HUDEP-2 (cell line): ENCODE measurements around the gene ZMIZ2.

Experiments used
- DNase-seq, 76 experiments: peaks; one replicate each; lab custom pipeline; 2025; ENCODE audit not compliant: unreplicated experiment in 76 of 76; lab: John Stamatoyannopoulos, UW

Gene ZMIZ2

DNA sequence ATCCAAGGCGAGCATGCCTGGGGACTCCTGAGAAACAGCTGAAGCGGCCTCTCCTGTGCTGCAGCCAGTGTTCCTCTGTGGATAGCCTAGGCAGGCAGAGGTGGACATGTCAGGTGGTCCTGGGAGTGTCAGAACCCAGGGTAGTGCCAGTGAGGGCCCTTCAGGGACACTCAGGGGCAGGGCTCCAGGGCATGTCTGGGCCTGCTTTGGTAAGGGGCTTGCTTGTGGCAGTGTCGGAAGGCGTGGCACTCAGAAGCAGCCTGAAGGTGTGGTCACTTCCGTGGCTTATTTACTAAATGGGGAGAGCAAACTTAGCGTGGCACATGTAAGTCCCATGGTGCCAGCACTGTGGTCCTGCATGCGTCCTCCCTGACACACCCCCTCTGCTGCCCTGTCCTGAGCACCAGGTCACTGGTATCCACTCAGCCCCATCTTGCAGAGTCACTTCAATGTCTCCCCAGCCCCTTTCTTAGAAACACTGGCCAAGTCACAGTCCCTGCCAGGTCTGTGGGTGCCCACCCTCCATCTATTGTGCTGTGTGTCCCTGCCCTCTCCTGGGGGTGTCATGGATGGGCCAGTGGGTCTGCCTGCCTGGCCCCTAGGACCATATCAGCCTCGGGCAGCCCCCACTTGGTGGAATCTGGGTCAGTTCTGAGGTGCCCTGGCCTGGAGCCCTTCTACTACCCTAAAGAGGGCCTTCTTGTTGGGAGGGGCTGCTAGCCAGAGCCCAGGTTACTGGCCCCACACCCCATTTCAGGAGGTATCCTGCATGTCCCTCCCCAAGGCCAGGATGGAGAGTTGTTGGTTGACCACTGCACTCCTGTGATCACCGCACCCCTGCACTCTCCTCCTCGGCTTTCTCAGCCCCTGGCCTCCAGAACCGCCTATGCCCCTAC lies 6.4 kb downstream of the ZMIZ2 start:
- DNase-seq, result no peak

DNA sequence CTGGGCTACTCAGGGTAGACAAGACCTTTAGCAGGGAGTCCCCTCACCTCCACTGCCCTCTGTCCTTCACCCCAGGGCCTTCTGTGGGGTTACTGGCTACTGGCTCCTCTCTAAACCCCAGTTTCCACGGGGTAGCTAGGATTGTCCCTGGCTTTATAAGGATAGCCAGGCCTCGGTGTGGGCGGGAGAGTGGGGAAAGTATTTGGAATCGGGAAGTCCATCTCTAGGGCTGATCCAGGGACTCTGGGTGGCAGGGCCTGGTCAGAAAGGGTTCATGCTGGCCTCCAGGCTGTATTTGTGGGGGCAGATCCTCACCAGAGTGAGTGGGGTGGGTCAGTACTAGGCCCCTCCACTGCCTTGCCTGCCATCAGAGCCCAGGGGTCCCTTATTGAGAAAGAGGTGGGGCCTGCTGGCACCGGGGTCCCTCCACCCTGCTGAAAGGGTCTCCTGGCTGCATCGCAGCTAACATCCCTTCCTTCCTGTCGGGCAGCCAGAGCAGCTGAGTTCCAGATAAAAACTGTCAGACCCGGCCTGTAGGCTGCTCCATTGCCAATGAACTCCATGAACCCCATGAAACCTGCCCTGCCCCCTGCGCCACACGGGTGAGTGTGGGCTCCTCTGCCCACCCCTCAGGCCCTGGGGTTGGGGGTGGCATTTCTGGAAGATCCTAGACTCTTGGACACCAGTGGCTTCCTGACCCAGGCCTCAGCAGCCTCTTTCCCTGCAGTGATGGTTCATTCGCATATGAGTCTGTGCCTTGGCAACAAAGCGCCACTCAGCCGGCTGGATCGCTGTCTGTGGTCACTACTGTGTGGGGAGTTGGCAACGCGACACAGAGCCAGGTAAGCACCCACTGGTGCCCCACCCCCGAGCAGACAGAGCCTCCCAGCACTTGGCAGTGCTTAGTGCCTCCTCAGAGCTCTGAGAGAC lies 7.3 kb downstream of the ZMIZ2 start:
- no peak for DNase-seq

DNA sequence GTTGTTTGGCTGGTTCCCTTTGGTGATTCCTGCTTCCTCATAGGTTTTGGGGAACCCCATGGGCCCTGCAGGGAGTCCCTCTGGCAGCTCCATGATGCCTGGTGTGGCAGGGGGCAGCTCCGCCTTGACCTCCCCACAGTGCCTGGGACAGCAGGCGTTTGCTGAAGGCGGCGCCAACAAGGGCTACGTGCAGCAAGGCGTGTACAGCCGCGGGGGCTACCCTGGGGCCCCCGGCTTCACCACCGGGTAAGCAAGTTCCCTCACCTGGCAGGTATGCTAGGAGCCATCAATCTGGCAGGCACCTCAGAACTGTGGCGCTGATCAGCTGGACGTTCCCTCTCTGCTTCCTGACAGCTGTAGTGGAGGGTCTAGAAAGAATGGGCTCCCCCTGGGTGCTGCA lies 8.3 kb downstream of the ZMIZ2 start:
- no peak for DNase-seq

DNA sequence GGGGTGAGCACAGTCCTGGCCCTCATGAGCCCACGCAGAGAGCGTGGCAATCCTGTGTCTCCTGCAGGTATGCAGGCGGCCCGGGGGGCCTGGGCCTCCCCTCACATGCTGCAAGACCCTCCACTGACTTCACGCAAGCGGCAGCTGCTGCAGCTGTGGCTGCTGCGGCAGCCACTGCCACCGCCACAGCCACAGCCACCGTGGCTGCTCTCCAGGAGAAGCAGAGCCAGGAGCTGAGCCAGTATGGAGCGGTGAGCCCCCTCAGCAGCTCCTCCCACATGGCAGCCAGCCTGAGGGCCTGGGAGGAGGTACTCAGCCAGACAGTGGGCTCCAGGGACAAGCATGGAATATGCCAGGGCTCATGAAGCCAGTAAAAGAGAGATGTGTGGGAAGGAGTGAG lies 8.7 kb downstream of the ZMIZ2 start:
- DNase-seq, result no peak

DNA sequence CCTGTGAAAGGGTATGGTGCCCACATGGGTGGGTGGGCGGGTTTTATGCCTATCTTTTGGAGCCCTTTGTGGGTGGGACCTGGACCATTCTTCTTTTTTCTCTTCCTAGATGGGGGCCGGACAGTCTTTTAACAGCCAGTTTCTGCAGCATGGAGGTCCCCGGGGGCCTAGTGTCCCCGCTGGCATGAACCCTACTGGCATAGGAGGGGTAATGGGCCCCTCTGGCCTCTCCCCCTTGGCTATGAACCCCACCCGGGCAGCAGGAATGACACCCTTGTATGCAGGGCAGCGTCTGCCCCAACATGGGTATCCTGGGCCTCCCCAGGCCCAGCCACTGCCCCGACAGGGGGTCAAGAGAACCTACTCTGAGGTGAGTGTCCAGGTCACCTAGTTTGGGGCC lies 9.1 kb downstream of the ZMIZ2 start:
- DNase-seq, result no peak

DNA sequence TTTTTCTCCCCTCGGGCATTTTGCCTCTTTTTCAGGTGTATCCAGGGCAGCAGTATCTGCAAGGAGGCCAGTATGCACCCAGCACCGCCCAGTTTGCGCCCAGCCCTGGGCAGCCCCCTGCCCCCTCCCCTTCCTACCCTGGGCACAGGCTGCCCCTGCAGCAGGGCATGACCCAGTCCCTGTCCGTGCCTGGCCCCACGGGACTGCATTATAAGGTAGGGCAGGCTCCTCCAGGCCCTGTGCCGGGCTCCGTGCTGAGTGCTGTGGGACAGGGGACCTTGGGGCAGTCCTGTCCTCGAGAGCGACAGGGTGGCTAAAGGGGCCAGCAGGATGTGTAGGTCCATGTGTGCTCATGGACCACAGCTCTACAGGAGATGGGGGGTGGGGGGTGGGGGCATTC lies 10.6 kb downstream of the ZMIZ2 start:
- DNase-seq, result no peak

DNA sequence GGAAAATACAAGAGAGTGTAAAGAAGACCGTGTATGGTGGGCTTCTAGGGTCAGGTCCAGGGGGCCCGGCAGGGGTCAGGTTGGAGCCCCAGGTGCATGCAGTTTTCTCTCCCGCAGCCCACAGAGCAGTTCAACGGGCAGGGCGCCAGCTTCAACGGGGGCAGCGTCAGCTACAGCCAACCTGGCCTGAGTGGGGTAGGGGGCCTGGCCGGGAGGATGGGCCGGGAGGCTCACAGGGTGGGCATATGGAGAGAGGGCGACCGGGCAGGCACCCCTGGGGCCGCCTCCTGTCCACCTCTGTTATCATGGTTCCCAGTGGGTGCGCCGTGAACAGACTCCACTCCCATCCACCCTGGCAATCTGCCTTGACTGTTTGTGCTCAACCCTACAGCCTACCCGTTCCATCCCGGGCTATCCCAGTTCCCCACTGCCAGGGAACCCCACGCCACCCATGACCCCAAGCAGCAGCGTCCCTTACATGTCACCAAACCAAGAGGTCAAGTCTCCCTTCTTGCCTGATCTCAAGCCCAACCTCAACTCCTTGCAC lies 11.5 kb downstream of the ZMIZ2 start:
- DNase-seq, result peak in 8 of 76 experiments; percentile 5 to 30 (median 18)

DNA sequence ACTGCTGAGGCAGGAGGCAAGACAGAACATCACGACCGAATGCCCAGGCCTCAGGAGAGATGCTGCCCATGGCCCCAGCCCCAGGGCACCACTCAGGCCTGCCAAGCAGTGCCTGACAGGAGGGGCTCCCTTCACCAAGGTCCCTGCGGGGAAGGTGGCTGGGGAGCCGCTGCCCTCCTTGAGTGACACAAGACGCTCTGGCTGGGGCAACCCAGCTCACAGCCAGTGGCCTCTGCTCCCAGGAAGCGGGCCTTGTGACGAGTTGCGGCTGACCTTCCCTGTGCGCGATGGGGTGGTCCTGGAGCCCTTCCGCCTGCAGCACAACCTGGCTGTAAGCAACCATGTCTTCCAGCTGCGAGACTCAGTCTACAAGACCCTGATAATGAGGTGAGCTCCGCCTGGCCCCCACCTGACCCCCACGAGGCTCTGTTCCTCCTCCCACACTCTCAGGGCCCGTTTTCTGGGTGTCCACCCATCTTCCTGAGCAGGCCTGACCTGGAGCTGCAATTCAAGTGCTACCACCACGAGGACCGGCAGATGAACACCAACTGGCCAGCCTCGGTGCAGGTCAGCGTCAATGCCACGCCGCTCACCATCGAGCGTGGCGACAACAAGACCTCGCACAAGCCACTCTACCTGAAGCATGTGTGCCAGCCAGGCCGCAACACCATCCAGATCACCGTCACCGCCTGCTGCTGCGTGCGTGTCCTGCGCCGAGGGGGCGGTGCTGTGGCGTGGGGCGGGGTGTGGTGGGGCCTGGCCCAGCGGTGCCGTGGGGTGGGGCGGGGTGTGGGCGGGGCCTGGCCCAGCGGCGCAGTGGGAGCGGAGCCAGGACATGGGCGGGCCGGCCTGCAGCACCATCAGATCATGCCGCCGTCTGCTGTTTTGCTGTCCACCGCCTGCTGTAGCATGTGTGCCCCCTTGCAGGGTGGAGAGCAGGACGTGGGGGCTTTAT lies 12.8 kb downstream of the ZMIZ2 start:
- DNase-seq, result peak in 73 of 76 experiments; percentile 24 to 94 (median 81)

DNA sequence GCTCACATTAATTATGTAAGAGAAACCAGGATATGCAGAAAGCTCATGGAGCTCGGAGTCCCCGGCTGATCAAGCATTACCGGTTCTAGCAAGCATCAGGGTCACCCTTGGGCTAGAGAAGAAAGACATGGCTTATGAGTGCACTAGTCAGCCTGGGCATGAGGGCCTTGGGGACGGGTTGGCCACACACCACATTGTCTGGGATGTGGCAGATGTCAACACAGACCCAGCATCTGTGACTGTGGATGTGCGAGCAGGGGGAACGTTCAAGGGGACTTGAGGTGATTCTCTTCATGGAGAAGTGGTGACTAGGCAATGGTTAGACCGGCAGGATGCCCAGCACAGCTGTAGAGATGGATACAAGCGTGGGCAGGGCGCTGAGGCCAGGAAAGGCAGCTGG lies 13.7 kb downstream of the ZMIZ2 start:
- DNase-seq, result no peak

DNA sequence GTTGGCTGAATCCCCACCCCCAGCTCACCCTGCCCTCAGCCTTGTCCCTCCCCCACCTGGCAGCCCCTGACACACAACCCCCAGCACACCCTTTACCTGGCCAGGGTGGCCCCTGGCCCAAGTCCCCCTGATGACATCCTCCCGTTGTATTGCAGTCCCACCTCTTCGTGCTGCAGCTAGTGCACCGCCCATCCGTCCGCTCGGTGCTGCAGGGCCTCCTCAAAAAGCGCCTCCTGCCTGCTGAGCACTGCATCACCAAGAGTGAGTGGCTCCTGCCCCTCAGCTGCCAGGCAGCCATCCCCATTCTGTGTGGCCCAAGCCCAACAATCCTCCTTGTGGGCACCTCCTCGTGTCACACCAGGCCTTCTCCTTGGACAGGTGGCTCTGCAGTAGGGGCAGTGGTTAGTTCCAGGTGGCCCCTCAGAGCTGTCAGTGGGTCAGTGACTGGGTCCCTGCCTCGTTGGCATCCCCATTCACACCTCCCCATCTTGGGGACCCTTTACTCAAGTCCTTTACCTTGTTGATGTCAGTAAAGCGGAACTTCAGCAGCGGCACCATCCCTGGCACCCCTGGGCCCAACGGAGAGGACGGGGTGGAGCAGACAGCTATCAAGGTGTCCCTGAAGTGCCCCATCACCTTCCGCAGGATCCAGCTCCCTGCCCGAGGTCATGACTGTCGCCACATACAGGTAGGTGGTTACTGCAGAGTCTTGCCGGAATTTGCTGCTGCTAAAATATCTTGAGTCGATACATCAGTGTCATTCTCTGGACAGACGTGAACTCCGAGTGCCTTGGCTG lies 14.3 kb downstream of the ZMIZ2 start:
- no peak for DNase-seq

DNA sequence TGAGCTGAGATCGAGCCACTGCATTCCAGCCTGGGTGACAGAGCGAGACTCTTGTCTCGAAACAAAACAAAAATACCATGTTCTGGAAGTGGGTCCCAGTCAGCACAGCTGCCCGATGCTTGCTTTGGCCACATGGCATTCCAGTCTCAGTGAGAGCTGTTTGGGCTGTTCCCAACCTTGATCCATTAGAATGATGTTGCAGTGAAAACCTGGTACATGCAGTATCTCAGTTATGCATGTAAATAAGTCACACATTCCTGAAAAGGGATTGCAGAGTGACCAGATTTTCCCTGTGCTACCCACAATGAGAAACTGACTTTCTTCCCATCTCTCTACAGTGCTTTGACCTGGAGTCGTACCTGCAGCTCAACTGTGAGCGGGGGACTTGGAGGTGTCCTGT lies 15.4 kb downstream of the ZMIZ2 start:
- no peak for DNase-seq

DNA sequence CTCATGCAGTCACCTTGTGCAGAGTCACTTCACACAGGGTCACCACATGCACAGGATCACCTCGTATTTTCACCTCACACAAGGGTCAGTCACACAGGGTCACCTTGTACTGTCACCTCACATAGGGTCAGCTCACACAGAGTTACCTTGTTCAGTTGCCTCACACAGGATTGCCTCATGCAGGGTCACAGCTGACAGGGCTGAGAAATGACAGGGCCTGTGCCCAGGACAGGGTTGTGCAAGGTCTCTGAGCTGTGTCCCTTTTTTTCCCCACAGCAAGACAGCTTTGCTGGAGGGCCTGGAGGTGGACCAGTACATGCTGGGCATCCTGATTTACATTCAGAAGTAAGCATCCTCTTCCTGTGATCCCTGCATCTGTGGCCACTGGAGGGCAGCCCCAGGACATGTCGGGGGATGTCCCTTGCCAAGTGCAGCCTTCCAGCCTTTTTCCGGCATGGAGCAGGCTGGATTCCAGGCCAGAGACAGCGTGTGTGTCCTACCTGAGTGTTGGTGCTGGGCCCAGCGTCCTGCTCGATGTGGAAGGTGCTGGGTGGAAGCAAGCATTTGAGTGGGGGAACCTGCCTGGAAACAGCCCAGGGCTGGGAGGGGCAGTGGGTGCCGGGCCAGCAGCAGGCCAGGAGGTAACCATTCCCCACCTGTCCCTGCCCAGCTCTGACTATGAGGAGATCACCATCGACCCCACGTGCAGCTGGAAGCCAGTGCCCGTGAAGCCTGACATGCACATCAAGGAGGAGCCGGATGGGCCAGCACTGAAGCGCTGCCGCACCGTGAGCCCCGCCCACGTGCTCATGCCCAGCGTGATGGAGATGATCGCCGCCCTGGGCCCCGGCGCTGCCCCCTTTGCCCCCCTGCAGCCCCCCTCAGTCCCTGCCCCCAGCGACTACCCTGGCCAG lies 16.3 kb downstream of the ZMIZ2 start:
- DNase-seq, result no peak

DNA sequence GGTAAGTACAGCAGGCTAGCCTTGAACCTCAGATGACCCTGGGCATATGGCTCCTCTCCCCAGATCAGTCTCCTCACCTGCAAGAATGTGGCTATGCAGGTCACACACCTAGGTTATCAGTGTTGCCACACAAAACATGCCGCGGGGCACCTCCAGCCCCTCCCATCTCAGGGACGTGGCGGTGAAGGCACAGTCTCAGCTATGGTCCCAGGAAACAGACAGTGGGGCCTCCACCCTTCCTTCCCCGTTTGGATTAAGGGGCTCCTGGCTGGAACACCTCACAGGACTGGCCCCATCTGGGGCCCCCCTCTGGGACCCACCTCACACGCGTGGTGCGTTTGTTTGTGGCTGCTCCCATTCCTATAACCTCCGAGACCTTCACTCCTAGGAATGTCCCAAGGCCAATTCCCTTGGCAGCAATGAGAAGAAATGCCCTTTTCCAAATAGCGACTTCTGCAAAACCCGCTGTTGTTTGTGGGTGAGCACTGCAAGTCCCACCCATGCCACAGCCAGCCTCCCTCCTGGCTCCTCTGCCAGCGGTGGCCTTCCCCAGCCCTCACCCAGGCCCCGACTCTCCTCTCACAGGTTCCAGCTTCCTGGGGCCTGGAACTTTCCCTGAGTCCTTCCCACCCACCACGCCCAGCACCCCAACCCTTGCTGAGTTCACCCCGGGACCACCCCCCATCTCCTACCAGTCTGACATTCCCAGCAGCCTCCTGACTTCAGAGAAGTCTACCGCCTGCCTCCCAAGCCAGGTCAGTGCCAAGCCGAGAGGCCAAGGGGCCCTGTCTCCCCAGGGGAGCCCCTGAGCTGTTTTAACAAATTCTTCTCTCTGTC lies 17.1 kb downstream of the ZMIZ2 start:
- DNase-seq, result no peak

DNA sequence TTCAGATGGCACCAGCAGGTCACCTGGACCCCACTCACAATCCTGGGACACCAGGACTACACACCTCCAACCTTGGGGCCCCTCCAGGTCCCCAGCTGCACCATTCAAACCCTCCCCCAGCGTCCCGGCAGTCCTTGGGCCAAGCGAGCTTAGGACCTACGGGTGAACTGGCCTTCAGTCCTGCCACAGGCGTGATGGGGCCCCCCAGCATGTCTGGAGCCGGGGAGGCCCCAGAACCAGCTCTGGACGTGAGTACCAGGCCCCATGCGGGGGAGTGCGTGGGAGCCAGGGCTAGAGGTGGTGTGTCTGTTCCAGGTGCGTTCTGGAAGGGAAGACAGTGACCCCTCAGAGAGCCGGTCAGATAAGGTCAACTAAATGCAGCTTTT lies 17.8 kb downstream of the ZMIZ2 start:
- DNase-seq, result no peak

DNA sequence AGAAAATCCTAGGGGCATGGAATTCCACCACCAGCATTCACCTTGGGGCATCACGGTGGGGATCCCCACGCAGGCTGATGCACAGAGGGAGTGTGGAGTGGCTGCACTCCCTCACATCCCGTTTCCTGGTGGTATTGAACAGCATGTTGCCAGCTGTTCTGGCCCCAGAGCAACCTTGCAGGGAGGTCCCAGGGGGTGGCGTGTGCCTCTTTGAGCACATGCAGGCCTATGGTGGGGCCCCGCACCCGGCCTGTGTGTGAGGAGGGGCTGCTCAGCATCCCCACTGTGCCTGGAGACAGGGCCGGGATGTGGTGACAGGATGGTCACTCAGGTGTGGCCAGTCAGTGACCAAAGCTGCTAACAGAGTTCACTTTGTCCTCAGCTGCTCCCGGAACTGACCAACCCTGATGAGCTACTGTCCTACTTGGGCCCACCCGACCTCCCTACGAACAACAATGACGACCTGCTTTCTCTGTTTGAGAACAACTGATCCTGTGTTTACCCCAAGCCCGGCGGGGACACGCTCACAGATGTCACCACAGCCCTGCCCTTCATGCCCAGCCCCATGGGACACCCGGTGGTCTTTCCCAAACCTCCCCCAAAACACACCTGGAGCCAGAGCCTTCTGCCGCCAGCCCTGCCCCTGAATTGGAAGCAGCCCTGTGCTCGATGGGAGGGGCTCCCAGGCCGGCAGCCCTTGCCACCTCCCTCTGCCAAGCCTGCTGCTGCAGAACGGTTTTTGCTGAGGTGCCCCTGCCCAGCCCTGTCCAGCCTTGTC lies 18.7 kb downstream of the ZMIZ2 start:
- no peak for DNase-seq

DNA sequence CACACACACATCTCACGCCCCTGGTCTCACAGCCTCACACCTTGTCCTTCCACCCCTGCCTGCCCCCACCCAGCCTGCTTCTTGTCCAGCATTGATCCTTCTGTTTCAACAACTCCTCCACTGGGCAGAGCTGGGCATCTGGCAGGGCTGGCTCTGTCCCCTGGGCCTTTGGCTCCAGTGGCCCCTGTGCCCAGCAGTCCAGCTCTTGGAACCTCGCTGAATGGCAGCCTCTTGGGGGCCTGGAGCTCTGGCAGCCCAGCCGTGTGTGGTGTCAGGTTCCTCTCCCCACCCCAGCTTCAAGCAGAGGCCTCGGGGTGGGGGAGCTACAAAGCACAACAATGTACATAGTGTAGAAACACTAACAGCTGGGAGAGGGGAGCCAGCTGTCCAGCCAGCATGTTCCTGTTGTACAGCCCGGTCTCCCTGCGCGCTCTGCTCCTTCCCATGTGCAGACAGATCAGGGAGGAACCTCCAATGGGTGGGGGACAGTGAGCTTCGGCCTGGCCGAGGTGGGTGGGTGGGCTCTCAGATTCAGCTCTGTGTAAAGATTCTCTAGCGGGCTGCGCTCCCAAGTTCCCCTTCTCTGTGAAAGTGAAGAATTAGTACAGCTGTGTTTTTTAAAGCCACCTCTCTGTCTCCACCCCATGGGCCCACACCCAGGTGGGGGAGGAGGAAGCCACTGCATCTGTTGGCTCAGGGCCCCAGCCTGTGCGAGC lies 19.4 kb downstream of the ZMIZ2 start:
- DNase-seq, result peak in 71 of 76 experiments; percentile 8 to 85 (median 69)
